OCI-LY1 (cell line): Measurements from ENCODE around the gene ERO1A.

Source experiments
- EZH2 ChIP-seq: fragments of 200-600 bp; sonication (generic), shearing (Covaris generic); IDR thresholded peaks from 2 replicates; pipeline ENCODE4 v1.8.0; 2017; ENCODE audit warnings: borderline replicate concordance, mixed run types, mild to moderate bottlenecking, antibody characterized with exemption, low read length, moderate library complexity, mixed read lengths
- TF ChIP-seq, protein P1 (sequence below): fragments of 200-600 bp; sonication (generic), shearing (Covaris generic); IDR thresholded peaks from 2 replicates; pipeline ENCODE4 v1.5.1; 2017; ENCODE audit warnings: mild to moderate bottlenecking, antibody characterized with exemption, low read length, moderate library complexity, mixed read lengths

DNA sequence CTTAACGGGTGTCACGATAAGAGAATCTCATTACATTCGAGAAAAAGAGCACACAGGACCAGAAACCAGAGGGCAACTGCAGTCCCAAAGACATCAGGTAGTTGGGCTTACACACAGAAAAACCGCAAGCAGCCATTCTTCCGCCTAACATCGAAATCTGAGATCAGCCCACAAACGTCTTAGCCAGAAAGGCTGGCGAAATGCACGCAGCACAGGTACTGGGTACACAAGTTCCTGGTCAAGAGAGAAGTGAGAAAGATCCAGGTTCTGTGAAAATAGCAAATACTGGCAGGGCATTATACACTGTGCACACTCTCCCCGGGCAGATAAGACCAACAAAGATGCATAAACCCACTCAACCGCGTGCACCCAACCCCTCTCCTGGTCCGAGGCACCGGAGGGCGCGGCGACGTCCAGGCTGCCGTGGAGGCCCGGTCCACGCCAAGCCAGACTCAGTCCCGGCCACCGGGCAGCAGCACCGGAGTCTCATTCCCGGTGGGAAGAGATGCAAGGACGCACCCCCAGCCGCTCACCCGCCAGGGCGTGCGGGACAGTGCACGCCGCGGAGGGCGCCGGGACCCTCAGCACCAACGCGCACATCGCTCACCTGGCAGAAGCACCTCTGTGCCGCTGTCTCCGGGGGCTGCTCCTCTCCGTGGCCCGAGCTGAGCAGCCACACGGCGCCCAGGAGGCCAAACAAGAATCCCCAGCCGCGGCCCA is 437 bp downstream of the ERO1A start:
- TF ChIP-seq, protein P1, sequence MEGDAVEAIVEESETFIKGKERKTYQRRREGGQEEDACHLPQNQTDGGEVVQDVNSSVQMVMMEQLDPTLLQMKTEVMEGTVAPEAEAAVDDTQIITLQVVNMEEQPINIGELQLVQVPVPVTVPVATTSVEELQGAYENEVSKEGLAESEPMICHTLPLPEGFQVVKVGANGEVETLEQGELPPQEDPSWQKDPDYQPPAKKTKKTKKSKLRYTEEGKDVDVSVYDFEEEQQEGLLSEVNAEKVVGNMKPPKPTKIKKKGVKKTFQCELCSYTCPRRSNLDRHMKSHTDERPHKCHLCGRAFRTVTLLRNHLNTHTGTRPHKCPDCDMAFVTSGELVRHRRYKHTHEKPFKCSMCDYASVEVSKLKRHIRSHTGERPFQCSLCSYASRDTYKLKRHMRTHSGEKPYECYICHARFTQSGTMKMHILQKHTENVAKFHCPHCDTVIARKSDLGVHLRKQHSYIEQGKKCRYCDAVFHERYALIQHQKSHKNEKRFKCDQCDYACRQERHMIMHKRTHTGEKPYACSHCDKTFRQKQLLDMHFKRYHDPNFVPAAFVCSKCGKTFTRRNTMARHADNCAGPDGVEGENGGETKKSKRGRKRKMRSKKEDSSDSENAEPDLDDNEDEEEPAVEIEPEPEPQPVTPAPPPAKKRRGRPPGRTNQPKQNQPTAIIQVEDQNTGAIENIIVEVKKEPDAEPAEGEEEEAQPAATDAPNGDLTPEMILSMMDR, result no peak
- no peak for TF ChIP-seq EZH2
